GM12878 (cell line): Measurements from ENCODE around the gene ZNF618. TPM values are rescaled to one million over a fixed set of nuclear protein-coding genes. Genes with fewer than 3 reads are reported as not detected.

ENCODE experiments used
- ATAC-seq: fragments of 200-7000 bp; cut with Tn5 transposase; 3 replicates; pipeline ENCODE4 v1.9.1; 2020; ENCODE audit warnings: mild to moderate bottlenecking, moderate library complexity
- BruUV-seq: library from RNA; stranded (reverse); fragments of 400-500 nt; replicated peaks from 2 replicates; lab custom pipeline; 2021; lab: Mats Ljungman, UMichigan
- CTCF ChIA-PET: fragments of 300-600 bp; sonication (Branson Sonifier 250); formaldehyde crosslinking; extraction: SDS; loops from one replicate; lab custom pipeline; 2021; ENCODE audit warnings: inconsistent platforms; lab: Yijun Ruan, JAX
- POLR2A ChIA-PET: fragments of 350-600 bp; formaldehyde crosslinking; extraction: SDS; loops from one replicate; lab custom pipeline; 2021; ENCODE audit warnings: inconsistent platforms; lab: Charles Lee
- RAD21 ChIA-PET: fragments of 300-600 bp; sonication (Branson Sonifier 250); formaldehyde crosslinking; loops from one replicate; lab custom pipeline; 2023; ENCODE audit warnings: antibody characterized with exemption; ENCODE audit not compliant: unreplicated experiment; lab: Charles Lee
- SMC1A ChIA-PET: fragments of 300-600 bp; sonication (Branson Sonifier 250); formaldehyde crosslinking; loops from one replicate; lab custom pipeline; 2023; ENCODE audit not compliant: unreplicated experiment, uncharacterized antibody; lab: Charles Lee
- DNase-seq: peaks from one replicate; pipeline ENCODE4 v3.0.0-alpha.2; 2011; ENCODE audit warnings: low read depth, low spot score
- FAIRE-seq: peaks from 3 replicates; lab custom pipeline; 2011; peaks lifted over from hg19 to GRCh38; lab: Jason Lieb, UNC
- H2AFZ ChIP-seq: 2 replicates; pipeline ENCODE4 v1.6.0; 2011; ENCODE audit warnings: low read depth, low read length, control low read depth; ENCODE audit not compliant: control insufficient read depth
- H3K27ac ChIP-seq: 2 replicates; pipeline ENCODE4 v1.5.1; 2011; ENCODE audit warnings: control low read depth; ENCODE audit not compliant: control insufficient read depth, insufficient read depth
- H3K27me3 ChIP-seq, 2 experiments: replicated peaks in 1 of 2; 2 replicates each; pipeline versions ENCODE4 v1.6.0 to v1.6.1; 2011; ENCODE audit warnings: low read length in 1 of 2; ENCODE audit not compliant: control insufficient read depth in 2 of 2, insufficient read depth in 2 of 2
- H3K36me3 ChIP-seq, 2 experiments: 2 replicates each; pipeline ENCODE4 v1.5.1; 2011; ENCODE audit warnings: low read length in 1 of 2; ENCODE audit not compliant: control insufficient read depth in 2 of 2, insufficient read depth in 2 of 2
- H3K4me1 ChIP-seq: 2 replicates; pipeline ENCODE4 v1.6.1; 2011; ENCODE audit warnings: mild to moderate bottlenecking, low read length, moderate library complexity, mixed read lengths; ENCODE audit not compliant: control insufficient read depth, insufficient read depth
- H3K4me2 ChIP-seq: 2 replicates; pipeline ENCODE4 v1.6.0; 2011; ENCODE audit warnings: control low read depth; ENCODE audit not compliant: control insufficient read depth, insufficient read depth
- H3K4me3 ChIP-seq: fragments of 200-600 bp; sonication (generic); 2 replicates; pipeline ENCODE4 v1.5.1; 2016
- H3K79me2 ChIP-seq: 2 replicates; pipeline ENCODE4 v1.6.0; 2011; ENCODE audit warnings: low read length; ENCODE audit not compliant: control insufficient read depth, insufficient read depth
- H3K9ac ChIP-seq: 2 replicates; pipeline ENCODE4 v1.8.0; 2011; ENCODE audit warnings: low read length, control low read depth, mixed read lengths; ENCODE audit not compliant: control insufficient read depth, insufficient read depth
- H3K9me3 ChIP-seq: replicated peaks from 3 replicates; pipeline ENCODE4 v1.5.1; 2011; ENCODE audit warnings: mild to moderate bottlenecking, low read length; ENCODE audit not compliant: control insufficient read depth, insufficient read depth
- H4K20me1 ChIP-seq: 2 replicates; pipeline ENCODE4 v1.6.0; 2011; ENCODE audit not compliant: control insufficient read depth, insufficient read depth
- BHLHE40 ChIP-seq, 2 experiments: fragments of 450-650 bp in 1 of 2; IDR thresholded peaks; 2 replicates each; pipeline ENCODE4 v1.6.1; 2011 to 2017; ENCODE audit warnings: low read depth in 2 of 2, borderline replicate concordance in 1 of 2, improper control_type of control experiment in 1 of 2, low read length in 1 of 2, mild to moderate bottlenecking in 1 of 2
- GATAD2B ChIP-seq: fragments of 450-650 bp; conservative IDR thresholded peaks from 2 replicates; pipeline ENCODE4 v1.6.1; 2017; ENCODE audit warnings: low read depth, mild to moderate bottlenecking, moderate library complexity
- HDGF ChIP-seq: fragments of 450-650 bp; IDR thresholded peaks from 2 replicates; pipeline ENCODE4 v1.6.1; 2016; ENCODE audit warnings: antibody characterized with exemption
- LARP7 ChIP-seq: fragments of 450-650 bp; IDR thresholded peaks from 2 replicates; pipeline ENCODE4 v1.6.1; 2017; ENCODE audit warnings: mild to moderate bottlenecking
- NR2C2 ChIP-seq: IDR thresholded peaks from 2 replicates; pipeline ENCODE4 v1.6.1; 2011; ENCODE audit warnings: borderline replicate concordance, low read depth; ENCODE audit not compliant: control insufficient read depth, insufficient read length
- RAD21 ChIP-seq: IDR thresholded peaks from 2 replicates; pipeline ENCODE4 v1.6.1; 2011; ENCODE audit warnings: mild to moderate bottlenecking, low read depth, low read length, moderate library complexity; ENCODE audit not compliant: insufficient read depth
- RB1 ChIP-seq: fragments of 450-650 bp; formaldehyde crosslinking; IDR thresholded peaks from 2 replicates; pipeline ENCODE4 v1.6.1; 2017; ENCODE audit warnings: mild to moderate bottlenecking, borderline replicate concordance
- RCOR1 ChIP-seq: conservative IDR thresholded peaks from 2 replicates; pipeline ENCODE4 v1.6.1; 2012; ENCODE audit warnings: low read depth, low read length, improper control_type of control experiment
- RUNX3 ChIP-seq: IDR thresholded peaks from 2 replicates; pipeline ENCODE4 v1.6.1; 2012; ENCODE audit warnings: low read length, inconsistent platforms
- STAT3 ChIP-seq: IDR thresholded peaks from 2 replicates; pipeline ENCODE4 v1.6.1; 2011; ENCODE audit warnings: low read depth, low read length, improper control_type of control experiment
- TCF3 ChIP-seq: IDR thresholded peaks from 2 replicates; pipeline ENCODE4 v1.6.1; 2012; ENCODE audit warnings: low read depth, mild to moderate bottlenecking, low read length, borderline replicate concordance; ENCODE audit not compliant: insufficient read depth
- YY1 ChIP-seq: IDR thresholded peaks from 2 replicates; pipeline ENCODE4 v1.6.1; 2011; ENCODE audit warnings: low read depth, mild to moderate bottlenecking, low read length
- ZSCAN29 ChIP-seq: fragments of 450-650 bp; IDR thresholded peaks from 2 replicates; pipeline ENCODE4 v1.6.1; 2017; ENCODE audit warnings: mild to moderate bottlenecking, moderate library complexity
- WGBS: methylation state at CpG from one replicate; pipeline ENCODE4 v1.1.6; 2016; ENCODE audit warnings: low lambda C conversion rate; ENCODE audit not compliant: insufficient replicate concordance, insufficient coverage; ENCODE audit errors: missing lambda C conversion rate; 5-methylcytosine and 5-hydroxymethylcytosine counted together
- in situ Hi-C: fragments of 300-500 bp; cut with MboI; formaldehyde crosslinking; loops from 9 replicates; pipeline ENCODE4 v1.14.3; 2018; ENCODE audit warnings: mixed read lengths
- intact Hi-C: fragments of 100-400 bp; cut with micrococcal nuclease; formaldehyde crosslinking; loops from one replicate; pipeline ENCODE4 v1.14.2; 2022; ENCODE audit not compliant: unreplicated experiment
- polyA plus RNA-seq, 11 experiments: library from polyadenylated mRNA; depleted of rRNA in 4 of 11; unstranded in 6 of 11; stranded (reverse) in 5 of 11; fragments of >200 nt; fragmentation: Nextera tagmentation in 4 of 11; fragmentation: Illumina TruSeq in 1 of 11; extraction: Ambion mirVana in 4 of 11; extraction: Trizol in 1 of 11; gene quantifications; 1 replicate in 1 of 11; 2 replicates in 10 of 11; pipeline versions ENCODE4 v1.2.1 to v1.2.3, GENCODE V29; 2011 to 2016; ENCODE audit warnings: inconsistent platforms in 2 of 11, missing spikeins in 2 of 11, low read depth in 1 of 11
- total RNA-seq, 4 experiments: library from RNA; depleted of rRNA in 3 of 4; stranded (reverse); fragments of >200 nt in 3 of 4; fragmentation: Illumina TruSeq in 1 of 4; extraction: Trizol in 1 of 4; gene quantifications; 2 replicates each; pipeline versions ENCODE4 v1.2.1 to v1.2.3, GENCODE V29; 2013 to 2021
- TF ChIP-seq, protein P1 (sequence below): fragments of 450-650 bp; IDR thresholded peaks from 2 replicates; pipeline ENCODE4 v1.6.1; 2017; ENCODE audit warnings: mild to moderate bottlenecking, low read depth, inconsistent platforms; ENCODE audit not compliant: poor library complexity, severe bottlenecking
- TF ChIP-seq, protein P2 (sequence below): fragments of 450-650 bp; formaldehyde crosslinking; IDR thresholded peaks from 2 replicates; pipeline ENCODE4 v1.4.0; 2022; ENCODE audit warnings: mild to moderate bottlenecking, moderate library complexity
- TF ChIP-seq, protein P3 (sequence below): fragments of 450-650 bp; IDR thresholded peaks from 2 replicates; pipeline ENCODE4 v1.6.1; 2014; ENCODE audit warnings: mild to moderate bottlenecking
- TF ChIP-seq, protein P4 (sequence below): fragments of 450-650 bp; IDR thresholded peaks from 2 replicates; pipeline ENCODE4 v1.6.1; 2016; ENCODE audit warnings: mild to moderate bottlenecking

ZNF618 gene
- total and polyA plus RNA-seq, 10 of the 15 experiments (the other 5 are each of a cell fraction or from before 2014, with no cell fraction given), result 0.01 to 0.24 (median 0.06) TPM; not detected in 2

DNA sequence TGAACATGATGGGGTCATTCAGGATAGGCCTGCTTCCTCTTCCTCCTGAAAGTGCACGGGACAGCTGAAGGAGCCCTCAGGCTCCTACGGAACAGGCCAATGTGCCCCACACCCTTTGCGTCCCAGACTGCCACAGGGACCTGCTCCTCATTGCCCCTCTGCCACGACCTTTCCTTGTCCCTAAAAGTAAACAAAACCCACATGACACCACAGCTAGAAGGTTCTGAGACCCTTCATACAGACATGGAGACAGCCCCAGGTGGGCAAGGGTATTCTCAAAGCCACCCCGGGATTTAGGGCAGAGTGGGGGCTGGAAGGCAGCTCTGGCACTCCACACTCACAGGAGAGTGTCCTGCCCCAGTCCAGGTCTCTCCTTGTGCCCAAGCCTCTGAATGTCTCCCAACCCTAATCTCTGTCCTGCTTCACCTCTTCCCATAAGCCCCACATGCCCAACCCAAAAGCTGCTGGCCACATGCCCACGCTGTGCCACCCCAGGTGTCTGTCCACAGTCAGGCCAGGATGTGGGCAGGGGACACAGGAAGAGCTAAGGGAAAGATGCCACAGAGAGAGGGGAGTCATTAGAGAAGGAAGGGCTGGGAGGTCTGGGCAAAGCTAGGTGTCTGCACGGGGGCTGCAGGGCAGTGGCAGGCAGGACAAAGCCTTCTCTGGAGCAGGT is 201.2 kb downstream of the ZNF618 start:
- Histone ChIP-seq H3K9me3 (no peaks in the 10 kb centered on the region), H3K4me1 (no peaks in the 10 kb centered on the region), H4K20me1 (no peaks in the 10 kb centered on the region), H3K4me3 (no peak overlapping the region), H3K27me3 (no peaks in the 10 kb centered on the region; a peak in 1 of 4 replicates), H3K9ac (no peak overlapping the region), H3K4me2 (no peak overlapping the region), H3K36me3 (no peaks in the 10 kb centered on the region), H3K79me2 (no peaks in the 10 kb centered on the region), H2AFZ (no peak overlapping the region), H3K27ac (no peak overlapping the region)
- intact Hi-C loops, result no loop called here
- 19% methylated on average over 7 of the region's 7 CpGs for WGBS
- RAD21 ChIA-PET, result no interaction called here
- POLR2A ChIA-PET, result no interaction called here
- CTCF ChIA-PET, result no interaction called here
- SMC1A ChIA-PET, result no interaction called here
- DNase-seq (no peak), FAIRE-seq (no peak), ATAC-seq (no peak)
- in situ Hi-C loops, result loop anchor here (25.0 kb wide), 1 partner anchor 210 kb away; no protein-coding TSS in a partner anchor
- BruUV-seq, result no TSS peak
- TF ChIP-seq NR2C2 (no peak), GATAD2B (no peak), STAT3 (no peak), RAD21 (no peak), RCOR1 (no peak), RB1 (no peak), ZSCAN29 (no peak), TCF3 (no peak), LARP7 (no peak), RUNX3 (no peak), HDGF (no peak), YY1 (no peak), BHLHE40 (IDR thresholded peaks at IDR 0.05; ENCODE audit: borderline replicate concordance in 1 of 2, low read depth in 2 of 2, low read length in 1 of 2) (no peak)
- TF ChIP-seq, protein P1, sequence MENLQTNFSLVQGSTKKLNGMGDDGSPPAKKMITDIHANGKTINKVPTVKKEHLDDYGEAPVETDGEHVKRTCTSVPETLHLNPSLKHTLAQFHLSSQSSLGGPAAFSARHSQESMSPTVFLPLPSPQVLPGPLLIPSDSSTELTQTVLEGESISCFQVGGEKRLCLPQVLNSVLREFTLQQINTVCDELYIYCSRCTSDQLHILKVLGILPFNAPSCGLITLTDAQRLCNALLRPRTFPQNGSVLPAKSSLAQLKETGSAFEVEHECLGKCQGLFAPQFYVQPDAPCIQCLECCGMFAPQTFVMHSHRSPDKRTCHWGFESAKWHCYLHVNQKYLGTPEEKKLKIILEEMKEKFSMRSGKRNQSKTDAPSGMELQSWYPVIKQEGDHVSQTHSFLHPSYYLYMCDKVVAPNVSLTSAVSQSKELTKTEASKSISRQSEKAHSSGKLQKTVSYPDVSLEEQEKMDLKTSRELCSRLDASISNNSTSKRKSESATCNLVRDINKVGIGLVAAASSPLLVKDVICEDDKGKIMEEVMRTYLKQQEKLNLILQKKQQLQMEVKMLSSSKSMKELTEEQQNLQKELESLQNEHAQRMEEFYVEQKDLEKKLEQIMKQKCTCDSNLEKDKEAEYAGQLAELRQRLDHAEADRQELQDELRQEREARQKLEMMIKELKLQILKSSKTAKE, result no peak
- TF ChIP-seq, protein P2, sequence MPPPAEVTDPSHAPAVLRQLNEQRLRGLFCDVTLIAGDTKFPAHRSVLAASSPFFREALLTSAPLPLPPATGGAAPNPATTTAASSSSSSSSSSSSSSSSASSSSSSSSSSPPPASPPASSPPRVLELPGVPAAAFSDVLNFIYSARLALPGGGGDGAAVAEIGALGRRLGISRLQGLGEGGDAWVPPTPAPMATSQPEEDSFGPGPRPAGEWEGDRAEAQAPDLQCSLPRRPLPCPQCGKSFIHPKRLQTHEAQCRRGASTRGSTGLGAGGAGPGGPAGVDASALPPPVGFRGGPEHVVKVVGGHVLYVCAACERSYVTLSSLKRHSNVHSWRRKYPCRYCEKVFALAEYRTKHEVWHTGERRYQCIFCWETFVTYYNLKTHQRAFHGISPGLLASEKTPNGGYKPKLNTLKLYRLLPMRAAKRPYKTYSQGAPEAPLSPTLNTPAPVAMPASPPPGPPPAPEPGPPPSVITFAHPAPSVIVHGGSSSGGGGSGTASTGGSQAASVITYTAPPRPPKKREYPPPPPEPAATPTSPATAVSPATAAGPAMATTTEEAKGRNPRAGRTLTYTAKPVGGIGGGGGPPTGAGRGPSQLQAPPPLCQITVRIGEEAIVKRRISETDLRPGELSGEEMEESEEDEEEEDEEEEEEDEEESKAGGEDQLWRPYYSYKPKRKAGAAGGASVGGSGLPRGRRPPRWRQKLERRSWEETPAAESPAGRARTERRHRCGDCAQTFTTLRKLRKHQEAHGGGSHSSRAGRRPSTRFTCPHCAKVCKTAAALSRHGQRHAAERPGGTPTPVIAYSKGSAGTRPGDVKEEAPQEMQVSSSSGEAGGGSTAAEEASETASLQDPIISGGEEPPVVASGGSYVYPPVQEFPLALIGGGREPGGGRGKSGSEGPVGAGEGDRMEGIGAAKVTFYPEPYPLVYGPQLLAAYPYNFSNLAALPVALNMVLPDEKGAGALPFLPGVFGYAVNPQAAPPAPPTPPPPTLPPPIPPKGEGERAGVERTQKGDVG (CRISPR knock-in tag), result no peak
- TF ChIP-seq, protein P3, sequence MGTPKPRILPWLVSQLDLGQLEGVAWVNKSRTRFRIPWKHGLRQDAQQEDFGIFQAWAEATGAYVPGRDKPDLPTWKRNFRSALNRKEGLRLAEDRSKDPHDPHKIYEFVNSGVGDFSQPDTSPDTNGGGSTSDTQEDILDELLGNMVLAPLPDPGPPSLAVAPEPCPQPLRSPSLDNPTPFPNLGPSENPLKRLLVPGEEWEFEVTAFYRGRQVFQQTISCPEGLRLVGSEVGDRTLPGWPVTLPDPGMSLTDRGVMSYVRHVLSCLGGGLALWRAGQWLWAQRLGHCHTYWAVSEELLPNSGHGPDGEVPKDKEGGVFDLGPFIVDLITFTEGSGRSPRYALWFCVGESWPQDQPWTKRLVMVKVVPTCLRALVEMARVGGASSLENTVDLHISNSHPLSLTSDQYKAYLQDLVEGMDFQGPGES, result no peak
- TF ChIP-seq, protein P4, sequence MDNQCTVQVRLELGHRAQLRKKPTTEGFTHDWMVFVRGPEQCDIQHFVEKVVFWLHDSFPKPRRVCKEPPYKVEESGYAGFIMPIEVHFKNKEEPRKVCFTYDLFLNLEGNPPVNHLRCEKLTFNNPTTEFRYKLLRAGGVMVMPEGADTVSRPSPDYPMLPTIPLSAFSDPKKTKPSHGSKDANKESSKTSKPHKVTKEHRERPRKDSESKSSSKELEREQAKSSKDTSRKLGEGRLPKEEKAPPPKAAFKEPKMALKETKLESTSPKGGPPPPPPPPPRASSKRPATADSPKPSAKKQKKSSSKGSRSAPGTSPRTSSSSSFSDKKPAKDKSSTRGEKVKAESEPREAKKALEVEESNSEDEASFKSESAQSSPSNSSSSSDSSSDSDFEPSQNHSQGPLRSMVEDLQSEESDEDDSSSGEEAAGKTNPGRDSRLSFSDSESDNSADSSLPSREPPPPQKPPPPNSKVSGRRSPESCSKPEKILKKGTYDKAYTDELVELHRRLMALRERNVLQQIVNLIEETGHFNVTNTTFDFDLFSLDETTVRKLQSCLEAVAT, result no peak
